HepG2 (cell line): ENCODE measurements around the gene ATAD3C. TPM values are rescaled to one million over a fixed set of nuclear protein-coding genes. Genes with fewer than 3 reads are reported as not detected.

Experiments
- ATF4 ChIP-seq, 2 experiments: fragments of 450-650 bp in 1 of 2; sonication (generic) in 1 of 2; formaldehyde crosslinking; IDR thresholded peaks; 2 replicates each; pipeline versions ENCODE4 v1.5.0 to v1.8.0; 2020 to 2022; ENCODE audit warnings: mild to moderate bottlenecking in 1 of 2, missing genetic modification reagents in 1 of 2
- CEBPB ChIP-seq: IDR thresholded peaks from 2 replicates; pipeline ENCODE4 v1.6.1; 2011; ENCODE audit warnings: low read depth, low read length, improper control_type of control experiment, borderline replicate concordance
- GLI4 ChIP-seq: sonication (generic); formaldehyde crosslinking; IDR thresholded peaks from 2 replicates; pipeline ENCODE4 v1.5.1; 2020; ENCODE audit warnings: missing genetic modification reagents, mild to moderate bottlenecking, moderate library complexity, borderline replicate concordance
- GTF3A ChIP-seq: sonication (generic); formaldehyde crosslinking; conservative IDR thresholded peaks from 2 replicates; pipeline ENCODE4 v1.4.0; 2020; ENCODE audit warnings: mild to moderate bottlenecking, missing genetic modification reagents
- ISX ChIP-seq: sonication (generic); formaldehyde crosslinking; conservative IDR thresholded peaks from 2 replicates; pipeline ENCODE4 v1.5.0; 2020; ENCODE audit warnings: missing genetic modification reagents
- MAFG ChIP-seq: sonication (generic); formaldehyde crosslinking; IDR thresholded peaks from 2 replicates; pipeline ENCODE4 v1.5.1; 2020; ENCODE audit warnings: mild to moderate bottlenecking, missing genetic modification reagents
- NCOA2 ChIP-seq: sonication (generic); formaldehyde crosslinking; IDR thresholded peaks from 2 replicates; pipeline ENCODE4 v1.8.0; 2022; ENCODE audit warnings: inconsistent platforms
- NFKBIZ ChIP-seq: IDR thresholded peaks from 2 replicates; pipeline ENCODE4 v1.6.1; 2018; ENCODE audit warnings: missing genetic modification reagents, missing compliant biosample characterization
- SNAI1 ChIP-seq: sonication (generic); formaldehyde crosslinking; IDR thresholded peaks from 2 replicates; pipeline ENCODE4 v1.5.0; 2020; ENCODE audit warnings: mild to moderate bottlenecking, missing genetic modification reagents, borderline replicate concordance
- ZBTB40 ChIP-seq, 2 experiments: fragments of 450-650 bp in 1 of 2; sonication (generic) in 1 of 2; formaldehyde crosslinking in 1 of 2; IDR thresholded peaks; 2 replicates each; pipeline versions ENCODE4 v1.6.1 to v1.8.0; 2016 to 2022; ENCODE audit warnings: antibody characterized with exemption in 1 of 2, mild to moderate bottlenecking in 1 of 2, missing genetic modification reagents in 1 of 2
- ZGPAT ChIP-seq: IDR thresholded peaks from 2 replicates; pipeline ENCODE4 v1.6.1; 2016; ENCODE audit warnings: mild to moderate bottlenecking
- ZMAT3 ChIP-seq: sonication (generic); formaldehyde crosslinking; conservative IDR thresholded peaks from 2 replicates; pipeline ENCODE4 v1.7.0; 2021; ENCODE audit warnings: missing genetic modification reagents
- ZNF496 ChIP-seq: sonication (generic); formaldehyde crosslinking; IDR thresholded peaks from 2 replicates; pipeline ENCODE4 v1.8.1; 2023; ENCODE audit warnings: mild to moderate bottlenecking, moderate library complexity, missing genetic modification reagents; ENCODE audit not compliant: insufficient replicate concordance
- ZNF598 ChIP-seq: sonication (generic); formaldehyde crosslinking; IDR thresholded peaks from 2 replicates; pipeline ENCODE4 v1.5.1; 2020; ENCODE audit warnings: mild to moderate bottlenecking, missing genetic modification reagents, borderline replicate concordance
- ZNF605 ChIP-seq: sonication (generic); formaldehyde crosslinking; IDR thresholded peaks from 2 replicates; pipeline ENCODE4 v1.8.0; 2022; ENCODE audit warnings: mild to moderate bottlenecking, missing genetic modification reagents
- ZNF792 ChIP-seq: IDR thresholded peaks from 2 replicates; pipeline ENCODE4 v1.6.1; 2016
- polyA plus RNA-seq, 8 experiments: library from polyadenylated mRNA; depleted of rRNA in 3 of 8; stranded (reverse) in 7 of 8; unstranded in 1 of 8; fragments of >200 nt; fragmentation: Illumina TruSeq in 4 of 8; extraction: Trizol in 4 of 8; gene quantifications; 2 replicates each; pipeline versions ENCODE4 v1.2.1 to v1.2.3, GENCODE V29; 2011 to 2016; ENCODE audit warnings: low read depth in 4 of 8, missing spikeins in 1 of 8, mixed read lengths in 1 of 8; ENCODE audit not compliant: insufficient read depth in 1 of 8
- total RNA-seq, 5 experiments: library from RNA; depleted of rRNA; stranded (reverse); fragments of >200 nt; fragmentation: Illumina TruSeq; extraction: Trizol; gene quantifications; 2 replicates each; pipeline ENCODE4 v1.2.3, GENCODE V29; 2016; ENCODE audit warnings: low read depth in 1 of 5
- TF ChIP-seq, protein P1 (sequence below): sonication (generic); formaldehyde crosslinking; IDR thresholded peaks from 2 replicates; pipeline ENCODE4 v1.5.1; 2020; ENCODE audit warnings: mild to moderate bottlenecking, missing genetic modification reagents, moderate library complexity

The ATAD3C gene
- total and polyA plus RNA-seq, 2 of the 13 experiments (the other 11 are each of a cell fraction or from before 2014, with no cell fraction given): 2.4 to 3.2 TPM

DNA sequence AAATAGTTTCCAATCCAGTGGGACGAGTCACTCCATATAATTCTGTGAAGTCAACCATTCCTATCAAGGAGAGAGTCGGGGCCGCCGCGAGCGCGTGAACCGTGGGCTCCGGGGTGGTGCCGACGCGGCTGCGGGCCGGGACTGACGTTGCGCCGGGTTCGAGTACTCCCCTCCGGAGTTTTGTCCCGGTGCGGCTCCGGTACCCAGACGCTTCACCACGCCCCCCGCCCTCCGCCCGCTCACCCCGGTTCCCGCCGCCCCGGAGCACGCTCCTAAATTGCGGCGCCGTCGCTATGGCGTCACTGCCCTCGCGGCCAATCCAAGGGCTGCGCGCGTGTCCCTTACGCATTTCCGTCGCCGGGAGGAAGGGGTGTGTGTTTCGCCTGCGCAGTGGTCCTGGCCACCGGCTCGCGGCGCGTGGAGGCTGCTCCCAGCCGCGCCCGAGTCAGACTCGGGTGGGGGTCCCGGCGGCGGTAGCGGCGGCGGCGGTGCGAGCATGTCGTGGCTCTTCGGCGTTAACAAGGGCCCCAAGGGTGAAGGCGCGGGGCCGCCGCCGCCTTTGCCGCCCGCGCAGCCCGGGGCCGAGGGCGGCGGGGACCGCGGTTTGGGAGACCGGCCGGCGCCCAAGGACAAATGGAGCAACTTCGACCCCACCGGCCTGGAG, 22.0 kb downstream of the ATAD3C start, which contains the start of gene ATAD3B (continued):
- TF ChIP-seq ZNF605 (CRISPR knock-in tag) (no peak), ISX (no peak), ZBTB40 (IDR thresholded peaks at IDR 0.05) (no peak), ZBTB40 (CRISPR knock-in tag; IDR thresholded peaks at IDR 0.05) (no peak; the same call in 1 of the 2 replicates), CEBPB (no peak), NCOA2 (CRISPR knock-in tag) (no peak), ZNF598 (no peak), ZNF792 (CRISPR knock-in tag) (peak; percentile 35; the same call in 1 of the 2 replicates), ZMAT3 (CRISPR knock-in tag) (no peak; the same call in 1 of the 2 replicates), GTF3A (no peak), MAFG (CRISPR knock-in tag) (no peak), NFKBIZ (CRISPR knock-in tag) (no peak), ZNF496 (CRISPR knock-in tag) (no peak), SNAI1 (CRISPR knock-in tag) (no peak), ZGPAT (CRISPR knock-in tag) (peak; percentile 74; the same call in 1 of the 2 replicates), ATF4 (CRISPR knock-in tag; IDR thresholded peaks at IDR 0.05) (peak in 1 of 2 experiments; percentile 56; a peak in 2 of 4 replicates), GLI4 (CRISPR knock-in tag) (no peak)
- TF ChIP-seq, protein P1, sequence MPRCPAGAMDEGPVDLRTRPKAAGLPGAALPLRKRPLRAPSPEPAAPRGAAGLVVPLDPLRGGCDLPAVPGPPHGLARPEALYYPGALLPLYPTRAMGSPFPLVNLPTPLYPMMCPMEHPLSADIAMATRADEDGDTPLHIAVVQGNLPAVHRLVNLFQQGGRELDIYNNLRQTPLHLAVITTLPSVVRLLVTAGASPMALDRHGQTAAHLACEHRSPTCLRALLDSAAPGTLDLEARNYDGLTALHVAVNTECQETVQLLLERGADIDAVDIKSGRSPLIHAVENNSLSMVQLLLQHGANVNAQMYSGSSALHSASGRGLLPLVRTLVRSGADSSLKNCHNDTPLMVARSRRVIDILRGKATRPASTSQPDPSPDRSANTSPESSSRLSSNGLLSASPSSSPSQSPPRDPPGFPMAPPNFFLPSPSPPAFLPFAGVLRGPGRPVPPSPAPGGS (CRISPR knock-in tag): no peak
